B cell (primary cell): Measurements from ENCODE around the gene XPNPEP1. TPM values are rescaled to one million over a fixed set of nuclear protein-coding genes. Genes with fewer than 3 reads are reported as not detected.

Experiments used
- ATAC-seq: fragments of 200-7000 bp; cut with Tn5 transposase; one replicate; pipeline ENCODE4 v1.10.0; 2021; ENCODE audit warnings: low read depth, mild to moderate bottlenecking, moderate number of reproducible peaks, moderate library complexity
- CTCF ChIA-PET: fragments of 350-600 bp; sonication (Branson Sonifier 250); formaldehyde crosslinking; loops from one replicate; lab custom pipeline; 2021; ENCODE audit warnings: antibody characterized with exemption, inconsistent platforms; lab: Charles Lee
- POLR2A ChIA-PET: fragments of 350-600 bp; sonication (Branson Sonifier 250); formaldehyde crosslinking; loops from one replicate; lab custom pipeline; 2021; ENCODE audit warnings: antibody characterized with exemption; lab: Charles Lee
- DNase-seq: peaks from one replicate; pipeline ENCODE4 v3.0.0; 2013
- H2AFZ ChIP-seq: 2 replicates; pipeline ENCODE4 v1.6.1; 2012; ENCODE audit warnings: mild to moderate bottlenecking, low read depth, low read length; ENCODE audit not compliant: insufficient read depth, poor library complexity, severe bottlenecking
- H3K27ac ChIP-seq, 2 donors: 1 replicate in 1 of 2; 2 replicates in 1 of 2; pipeline ENCODE4 v1.5.1; 2012 to 2013; ENCODE audit warnings: low read length in 2 of 2, mild to moderate bottlenecking in 2 of 2, moderate library complexity in 1 of 2
- H3K27me3 ChIP-seq, 4 experiments: fragments of 200-600 bp in 1 of 4; sonication (generic) in 1 of 4; replicated peaks in 1 of 4; 1 replicate in 2 of 4; 2 replicates in 2 of 4; pipeline versions ENCODE4 v1.6.1 to v1.7.0; 2013 to 2016; ENCODE audit warnings: low read length in 3 of 4, mild to moderate bottlenecking in 2 of 4, mixed read lengths in 1 of 4, moderate library complexity in 1 of 4; ENCODE audit not compliant: insufficient read depth in 4 of 4, control insufficient read depth in 3 of 4; ENCODE audit errors: control extremely low read depth in 1 of 4
- H3K36me3 ChIP-seq, 2 experiments: replicated peaks in 1 of 2; 1 replicate in 1 of 2; 2 replicates in 1 of 2; pipeline versions ENCODE4 v1.6.1 to v1.7.1; 2013; ENCODE audit warnings: low read length in 1 of 2; ENCODE audit not compliant: insufficient read depth in 2 of 2, control insufficient read depth in 1 of 2; ENCODE audit errors: control extremely low read depth in 1 of 2, extremely low read depth in 1 of 2
- H3K4me1 ChIP-seq, 2 donors: fragments of 200-600 bp in 1 of 2; sonication (generic) in 1 of 2; 1 replicate in 1 of 2; 2 replicates in 1 of 2; pipeline versions ENCODE4 v1.5.1 to v1.6.1; 2013 to 2017; ENCODE audit warnings: low read length in 2 of 2; ENCODE audit not compliant: control insufficient read depth in 2 of 2, insufficient read depth in 2 of 2
- H3K4me2 ChIP-seq: replicated peaks from 2 replicates; pipeline ENCODE3; 2012; ENCODE audit warnings: mild to moderate bottlenecking, low read depth, low read length; ENCODE audit not compliant: poor library complexity, severe bottlenecking
- H3K4me3 ChIP-seq, 5 experiments: fragments of 200-600 bp in 1 of 5; sonication (generic) in 1 of 5; 1 replicate in 3 of 5; 2 replicates in 2 of 5; pipeline versions ENCODE4 v1.5.1 to v1.7.0; 2011 to 2016; ENCODE audit warnings: low read length in 4 of 5, mild to moderate bottlenecking in 4 of 5, low read depth in 2 of 5, control low read depth in 1 of 5, moderate library complexity in 1 of 5; ENCODE audit not compliant: insufficient read depth in 1 of 5; ENCODE audit errors: control extremely low read depth in 1 of 5, extremely low read depth in 1 of 5
- H3K79me2 ChIP-seq: fragments of 200-600 bp; sonication (generic); one replicate; pipeline ENCODE4 v1.6.0; 2016; ENCODE audit warnings: low read length; ENCODE audit not compliant: control insufficient read depth, insufficient read depth
- H3K9ac ChIP-seq: fragments of 200-600 bp; sonication (generic); 2 replicates; pipeline ENCODE4 v1.6.1; 2017; ENCODE audit warnings: mild to moderate bottlenecking, low read length, moderate library complexity
- H3K9me3 ChIP-seq, 3 donors: one replicate each; pipeline versions ENCODE4 v1.6.1 to v1.7.1; 2013; ENCODE audit warnings: low read length in 2 of 3; ENCODE audit not compliant: control insufficient read depth in 2 of 3, insufficient read depth in 1 of 3; ENCODE audit errors: control extremely low read depth in 1 of 3
- H4K20me1 ChIP-seq: 2 replicates; pipeline ENCODE4 v1.6.0; 2012; ENCODE audit warnings: mild to moderate bottlenecking, low read length; ENCODE audit not compliant: insufficient read depth, control insufficient read depth, poor library complexity, severe bottlenecking
- H3K27ac Mint-ChIP-seq: one replicate; pipeline ENCODE4 v1.8.0; 2021; ENCODE audit warnings: mixed read lengths
- H3K27me3 Mint-ChIP-seq: one replicate; pipeline ENCODE4 v1.8.0; 2021; ENCODE audit warnings: mixed read lengths
- H3K4me1 Mint-ChIP-seq: one replicate; pipeline ENCODE4 v1.8.0; 2021; ENCODE audit warnings: mixed read lengths
- H3K4me3 Mint-ChIP-seq: one replicate; pipeline ENCODE4 v1.8.0; 2021; ENCODE audit warnings: mixed read lengths
- H3K9me3 Mint-ChIP-seq: one replicate; pipeline ENCODE4 v1.8.0; 2022; ENCODE audit warnings: mixed read lengths; ENCODE audit not compliant: insufficient read depth
- EZH2 ChIP-seq: IDR thresholded peaks from 2 replicates; pipeline ENCODE4 v1.6.1; 2012; ENCODE audit warnings: borderline replicate concordance, low read depth, mild to moderate bottlenecking, moderate library complexity, low read length; ENCODE audit not compliant: insufficient read depth, poor library complexity, severe bottlenecking
- WGBS: methylation state at CpG from one replicate; pipeline ENCODE4 v1.1.5; 2013; ENCODE audit warnings: missing lambda C conversion rate; ENCODE audit not compliant: insufficient coverage; 5-methylcytosine and 5-hydroxymethylcytosine counted together
- intact Hi-C: fragments of 100-400 bp; cut with micrococcal nuclease; formaldehyde crosslinking; loops from one replicate; pipeline ENCODE4 v1.10.0; 2022
- polyA plus RNA-seq: library from polyadenylated mRNA; depleted of rRNA; stranded (reverse); fragments of >200 nt; gene quantifications from 2 replicates; pipeline ENCODE4 v1.2.3, GENCODE V29; 2012
- total RNA-seq, 2 donors: library from RNA; stranded (reverse); fragments of 120-200 nt in 1 of 2; gene quantifications; 1 replicate in 1 of 2; 2 replicates in 1 of 2; pipeline versions ENCODE4 v1.2.3 to v1.2.4, GENCODE V29; 2013 to 2022
- TF ChIP-seq, protein P1 (sequence below): fragments of 200-600 bp; IDR thresholded peaks from one replicate; pipeline ENCODE4 v1.8.0; 2022; ENCODE audit warnings: antibody characterized with exemption, mild to moderate bottlenecking

XPNPEP1 gene
- total and polyA plus RNA-seq, 2 donors (not counting 1 experiment from before 2014, with no cell fraction given) = 60.6 to 70.8 TPM

DNA sequence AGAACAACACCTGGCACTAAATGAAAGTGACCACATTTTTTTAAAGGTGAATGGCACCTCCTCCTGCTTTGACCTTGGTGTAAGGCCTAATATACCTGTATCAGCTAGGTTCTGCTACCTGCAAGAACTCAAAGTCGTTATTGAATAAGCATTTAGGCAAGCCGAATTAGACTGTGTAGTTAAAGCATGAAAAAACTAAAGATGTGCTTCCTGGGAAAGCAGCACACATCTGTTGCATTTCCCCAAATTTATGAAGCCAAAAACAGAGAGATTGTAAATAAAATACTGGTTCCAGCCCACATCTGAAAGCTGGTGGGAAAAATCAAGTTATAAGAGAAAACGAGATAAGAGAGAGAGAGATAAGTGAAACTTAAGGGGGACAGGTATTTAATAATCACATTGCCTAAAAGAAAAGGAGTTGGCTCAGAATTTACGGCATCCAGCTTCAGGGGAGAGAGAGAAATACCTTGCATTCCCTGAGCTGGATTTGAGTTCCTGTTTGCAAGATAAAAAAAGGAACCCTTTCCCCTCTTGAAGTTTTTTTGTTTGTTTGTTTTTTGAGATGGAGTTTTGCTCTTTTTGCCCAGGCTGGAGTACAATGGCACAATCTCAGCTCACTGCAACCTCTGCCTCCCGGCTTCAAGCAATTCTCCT is 1.8 kb upstream of the XPNPEP1 start:
- ChIA-PET CTCF (no interaction called here), POLR2A (no interaction called here)
- H3K27me3 Mint-ChIP-seq = peaks cover 4% of the 10 kb centered on the region
- Histone ChIP-seq H3K4me3 (no peak overlapping the region), H3K27ac (no peak overlapping the region), H3K27me3 (no peaks in the 10 kb centered on the region), H4K20me1 (no peaks in the 10 kb centered on the region), H3K36me3 (no peaks in the 10 kb centered on the region), H3K4me1 (peaks cover 18 to 23% of the 10 kb centered on the region in 2 donors), H3K9me3 (no peaks in the 10 kb centered on the region), H2AFZ (no peak overlapping the region), H3K79me2 (peaks cover 31% of the 10 kb centered on the region), H3K4me2 (no peak overlapping the region), H3K9ac (no peak overlapping the region)
- peaks cover 34% of the 10 kb centered on the region for H3K4me1 Mint-ChIP-seq
- no peak overlapping the region for H3K27ac Mint-ChIP-seq
- DNase-seq (no peak), ATAC-seq (no peak)
- TF ChIP-seq EZH2 = no peak
- TF ChIP-seq, protein P1, sequence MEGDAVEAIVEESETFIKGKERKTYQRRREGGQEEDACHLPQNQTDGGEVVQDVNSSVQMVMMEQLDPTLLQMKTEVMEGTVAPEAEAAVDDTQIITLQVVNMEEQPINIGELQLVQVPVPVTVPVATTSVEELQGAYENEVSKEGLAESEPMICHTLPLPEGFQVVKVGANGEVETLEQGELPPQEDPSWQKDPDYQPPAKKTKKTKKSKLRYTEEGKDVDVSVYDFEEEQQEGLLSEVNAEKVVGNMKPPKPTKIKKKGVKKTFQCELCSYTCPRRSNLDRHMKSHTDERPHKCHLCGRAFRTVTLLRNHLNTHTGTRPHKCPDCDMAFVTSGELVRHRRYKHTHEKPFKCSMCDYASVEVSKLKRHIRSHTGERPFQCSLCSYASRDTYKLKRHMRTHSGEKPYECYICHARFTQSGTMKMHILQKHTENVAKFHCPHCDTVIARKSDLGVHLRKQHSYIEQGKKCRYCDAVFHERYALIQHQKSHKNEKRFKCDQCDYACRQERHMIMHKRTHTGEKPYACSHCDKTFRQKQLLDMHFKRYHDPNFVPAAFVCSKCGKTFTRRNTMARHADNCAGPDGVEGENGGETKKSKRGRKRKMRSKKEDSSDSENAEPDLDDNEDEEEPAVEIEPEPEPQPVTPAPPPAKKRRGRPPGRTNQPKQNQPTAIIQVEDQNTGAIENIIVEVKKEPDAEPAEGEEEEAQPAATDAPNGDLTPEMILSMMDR = no peak
- intact Hi-C loops = loop anchor here (5.0 to 10.0 kb wide), 2 partner anchors 142 to 640 kb away; partner anchors contain the start of gene SMC3
- no peaks in the 10 kb centered on the region for H3K9me3 Mint-ChIP-seq
- WGBS = 100% methylated on average over 2 of the region's 5 CpGs
- no peak overlapping the region for H3K4me3 Mint-ChIP-seq

DNA sequence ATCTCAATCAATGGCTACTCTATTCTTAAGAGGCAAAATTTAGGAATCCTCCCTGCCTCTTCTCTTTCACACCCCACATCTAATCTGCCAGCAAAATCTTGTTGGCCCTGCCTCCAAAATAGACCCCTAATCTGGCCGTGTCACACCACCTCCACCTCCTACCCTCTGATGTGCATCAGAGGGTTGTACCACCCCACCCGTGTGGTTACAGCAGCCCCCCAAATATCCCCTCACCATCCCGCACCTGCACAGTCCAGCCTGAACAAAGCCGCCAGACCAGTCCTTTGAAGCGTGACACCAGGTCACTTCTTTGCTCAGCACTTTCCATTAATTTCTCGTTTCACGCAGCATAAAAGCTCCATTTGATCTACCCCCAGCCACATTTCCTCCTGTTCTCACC is 776 bp upstream of the XPNPEP1 start:
- intact Hi-C loops = loop anchor here (5.0 to 10.0 kb wide), 2 partner anchors 143 to 641 kb away; partner anchors contain the start of gene SMC3
- H3K27me3 Mint-ChIP-seq = no peaks in the 10 kb centered on the region
- Histone ChIP-seq H3K4me2 (peak overlapping the region; percentile 93), H3K36me3 (no peaks in the 10 kb centered on the region), H2AFZ (peak overlapping the region; percentile 97), H3K4me3 (peak overlapping the region in 3 of 5 experiments; percentile 75 to 91 (median 83)), H4K20me1 (no peaks in the 10 kb centered on the region), H3K27me3 (no peaks in the 10 kb centered on the region), H3K4me1 (peaks cover 18 to 23% of the 10 kb centered on the region in 2 donors), H3K27ac (peak overlapping the region; percentile 50 to 70), H3K9me3 (no peaks in the 10 kb centered on the region), H3K79me2 (peaks cover 38% of the 10 kb centered on the region), H3K9ac (peak overlapping the region; percentile 90)
- TF ChIP-seq, protein P1 = no peak
- no peak for TF ChIP-seq EZH2
- ChIA-PET CTCF (interaction anchor here (1.0 kb wide), 1 partner anchor 85 kb away, joined by 3 read pairs; no protein-coding TSS in a partner anchor), POLR2A (no interaction called here)
- WGBS = 71% methylated on average over 7 of the region's 7 CpGs
- peak overlapping the region; percentile 69 for H3K4me3 Mint-ChIP-seq
- peaks cover 39% of the 10 kb centered on the region for H3K4me1 Mint-ChIP-seq
- DNase-seq (peak; percentile 21), ATAC-seq (no peak)
- peak overlapping the region; percentile 76 for H3K27ac Mint-ChIP-seq
- no peaks in the 10 kb centered on the region for H3K9me3 Mint-ChIP-seq
